Endometrium (tissue), 2 donors: ENCODE results near the gene DPYSL5.

Experiments
- FAIRE-seq: peaks from 2 replicates; lab custom pipeline; 2012; peaks lifted over from hg19 to GRCh38; lab: Jason Lieb, UNC
- donor health status: control.
- donor health status: control.

DPYSL5 gene

GRCh38 chr2:26845021-26845420 is 2.9 kb upstream of the DPYSL5 start:
- no peak for FAIRE-seq

- FAIRE-seq: no peak
Observed at GRCh38 chr2:26846334-26847306, 1.3 kb upstream of the DPYSL5 start.

- no peak for FAIRE-seq
Observed at GRCh38 chr2:26847307-26847654, 651 bp upstream of the DPYSL5 start.

GRCh38 chr2:26848336-26849055 is 564 bp downstream of the DPYSL5 start:
- no peak for FAIRE-seq

GRCh38 chr2:26849056-26849999 is 1.4 kb downstream of the DPYSL5 start:
- no peak for FAIRE-seq

- no peak for FAIRE-seq
Observed at GRCh38 chr2:26850000-26850431, 2.1 kb downstream of the DPYSL5 start.

- no peak for FAIRE-seq
Observed at GRCh38 chr2:26850505-26850904, 2.6 kb downstream of the DPYSL5 start.

- peak; percentile 57 for FAIRE-seq
Observed at GRCh38 chr2:26852405-26853306, 4.7 kb downstream of the DPYSL5 start.

GRCh38 chr2:26853751-26854150 is 5.8 kb downstream of the DPYSL5 start:
- FAIRE-seq: no peak

- FAIRE-seq: no peak
Observed at GRCh38 chr2:26854283-26854827, 6.4 kb downstream of the DPYSL5 start.

- FAIRE-seq: no peak
Observed at GRCh38 chr2:26855466-26855865, 7.5 kb downstream of the DPYSL5 start.

- FAIRE-seq: no peak
Observed at GRCh38 chr2:26859622-26860021, 11.7 kb downstream of the DPYSL5 start.

- no peak for FAIRE-seq
Observed at GRCh38 chr2:26860211-26860850, 12.4 kb downstream of the DPYSL5 start.

- FAIRE-seq: no peak
Observed at GRCh38 chr2:26861610-26862224, 13.8 kb downstream of the DPYSL5 start.

- no peak for FAIRE-seq
Observed at GRCh38 chr2:26864226-26864625, 16.3 kb downstream of the DPYSL5 start.

GRCh38 chr2:26864646-26865045 is 16.7 kb downstream of the DPYSL5 start:
- no peak for FAIRE-seq

- no peak for FAIRE-seq
Observed at GRCh38 chr2:26870585-26871095, 22.7 kb downstream of the DPYSL5 start.

GRCh38 chr2:26873286-26873983 is 25.5 kb downstream of the DPYSL5 start:
- FAIRE-seq: no peak

- FAIRE-seq: no peak
Observed at GRCh38 chr2:26874514-26874913, 26.6 kb downstream of the DPYSL5 start.
